HG03135 (cell line): Measurements from ENCODE around the gene MAP1LC3B2.

Experiments
- ATAC-seq: cut with Tn5 transposase; IDR thresholded peaks from one replicate; pipeline ENCODE4 v1.9.1; 2021; ENCODE audit warnings: mild to moderate bottlenecking, moderate library complexity; ENCODE audit not compliant: unreplicated experiment

Gene MAP1LC3B2

DNA sequence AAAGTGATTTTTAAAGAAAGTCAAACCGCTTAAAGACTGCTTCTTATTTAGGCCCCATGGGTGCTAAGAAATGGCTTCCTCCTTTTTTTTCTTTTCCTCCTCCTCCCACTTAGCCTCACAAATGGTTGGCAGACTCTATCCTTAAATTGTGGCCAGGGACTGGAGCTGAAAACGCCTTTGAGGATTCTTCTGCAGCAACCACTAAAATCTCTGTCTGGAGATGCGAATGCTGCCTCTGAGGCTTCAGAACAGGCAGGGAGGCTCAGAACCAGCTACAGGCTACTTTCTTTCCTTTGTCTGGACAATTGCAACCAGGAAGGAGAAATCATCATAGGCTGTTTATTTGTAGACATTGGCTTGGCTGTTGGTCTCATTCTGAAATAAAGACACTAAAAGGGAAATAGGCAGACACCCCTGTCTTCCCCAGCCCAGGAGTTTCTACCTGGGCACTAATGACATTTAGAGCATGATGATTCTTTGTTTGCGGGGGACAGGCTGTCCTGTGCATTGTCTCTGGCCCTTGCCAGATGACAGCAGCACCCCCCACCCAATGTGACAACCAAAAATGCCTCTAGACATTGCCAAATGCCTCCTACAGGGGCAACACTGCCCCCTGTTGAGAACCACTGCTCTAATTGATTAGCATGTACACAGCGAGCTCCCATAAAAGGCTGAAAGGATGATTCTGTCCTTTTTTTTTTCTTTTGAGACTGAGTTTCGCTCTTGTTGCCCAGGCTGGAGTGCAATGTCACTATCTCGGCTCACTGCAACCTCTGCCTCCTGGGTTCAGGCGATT is 50.3 kb downstream of the MAP1LC3B2 start:
- no peak for ATAC-seq

GRCh38 chr12:116610971-116611541 is 51.9 kb downstream of the MAP1LC3B2 start:
- no peak for ATAC-seq

DNA sequence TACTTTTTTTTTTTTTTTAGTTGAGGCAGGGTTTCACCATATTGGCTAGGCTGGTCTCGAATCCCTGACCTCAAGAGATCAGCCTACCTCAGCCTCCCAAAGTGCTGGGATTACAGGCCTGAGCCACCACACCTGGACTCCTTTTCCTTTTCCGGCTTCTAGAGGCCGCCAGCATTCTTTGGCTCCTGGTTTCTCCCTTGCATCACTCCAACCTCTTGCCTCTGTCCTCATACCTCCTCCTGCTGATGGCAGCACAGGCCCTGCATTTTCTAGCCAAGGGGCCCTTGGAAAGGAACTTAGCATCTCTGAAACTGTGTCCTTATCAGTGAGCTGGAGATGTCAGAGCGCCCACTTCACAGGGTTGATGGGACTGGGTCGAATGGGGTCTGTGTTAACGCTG is 53.3 kb downstream of the MAP1LC3B2 start:
- no peak for ATAC-seq

DNA sequence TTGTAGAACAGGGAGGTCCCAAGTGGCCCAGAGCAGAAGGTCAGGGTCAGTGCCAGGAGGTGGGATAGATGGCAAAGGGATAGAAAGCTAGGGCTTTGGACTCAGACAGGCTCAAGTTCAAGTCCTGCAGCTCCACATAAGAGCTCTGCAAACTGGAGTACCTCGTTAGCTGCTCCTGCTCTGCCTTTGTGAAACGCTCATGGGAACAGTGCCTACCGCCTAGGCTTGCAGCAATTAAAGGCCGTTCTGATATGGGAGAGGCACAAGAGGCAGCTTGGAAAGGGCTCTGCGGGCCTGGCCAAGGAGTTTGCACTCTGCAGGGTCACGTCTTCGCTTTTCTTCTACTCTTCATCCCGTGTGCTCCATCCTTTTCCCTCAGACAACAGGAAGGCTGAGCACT is 54.1 kb downstream of the MAP1LC3B2 start:
- no peak for ATAC-seq

DNA sequence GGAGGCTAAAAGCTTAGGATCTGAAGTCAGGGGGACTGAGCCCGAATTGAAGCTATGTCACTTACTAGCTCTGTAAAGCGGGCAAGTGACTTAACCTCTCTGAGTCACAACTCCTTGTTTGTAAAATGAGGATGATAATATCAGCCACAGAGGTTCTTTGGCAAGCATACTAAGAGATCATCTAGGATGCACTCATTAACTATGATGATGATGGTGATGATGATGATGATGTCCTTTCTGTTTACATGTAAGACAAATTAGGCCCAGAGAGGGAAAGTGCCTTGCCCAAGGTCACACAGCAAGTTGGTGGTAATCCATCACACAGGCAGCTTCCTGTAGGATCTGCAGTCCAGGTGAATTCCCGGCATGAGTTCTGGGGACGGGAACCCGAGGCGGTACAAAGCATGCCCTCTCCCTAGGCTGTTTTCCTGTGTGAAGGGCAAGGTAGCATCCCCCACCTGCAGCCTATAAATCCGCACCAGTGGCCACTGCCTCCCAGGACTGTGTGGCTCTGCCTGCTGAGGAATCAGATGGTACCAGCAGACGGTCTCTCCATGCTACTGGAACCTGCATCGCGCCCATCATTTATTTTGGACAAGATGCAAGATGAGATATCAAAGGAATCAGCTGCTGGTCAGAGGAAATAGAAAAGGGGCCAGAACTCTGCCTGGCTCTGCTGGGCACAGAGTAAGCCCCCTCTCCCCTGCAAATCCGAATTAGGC is 55.2 kb downstream of the MAP1LC3B2 start:
- ATAC-seq: no peak

DNA sequence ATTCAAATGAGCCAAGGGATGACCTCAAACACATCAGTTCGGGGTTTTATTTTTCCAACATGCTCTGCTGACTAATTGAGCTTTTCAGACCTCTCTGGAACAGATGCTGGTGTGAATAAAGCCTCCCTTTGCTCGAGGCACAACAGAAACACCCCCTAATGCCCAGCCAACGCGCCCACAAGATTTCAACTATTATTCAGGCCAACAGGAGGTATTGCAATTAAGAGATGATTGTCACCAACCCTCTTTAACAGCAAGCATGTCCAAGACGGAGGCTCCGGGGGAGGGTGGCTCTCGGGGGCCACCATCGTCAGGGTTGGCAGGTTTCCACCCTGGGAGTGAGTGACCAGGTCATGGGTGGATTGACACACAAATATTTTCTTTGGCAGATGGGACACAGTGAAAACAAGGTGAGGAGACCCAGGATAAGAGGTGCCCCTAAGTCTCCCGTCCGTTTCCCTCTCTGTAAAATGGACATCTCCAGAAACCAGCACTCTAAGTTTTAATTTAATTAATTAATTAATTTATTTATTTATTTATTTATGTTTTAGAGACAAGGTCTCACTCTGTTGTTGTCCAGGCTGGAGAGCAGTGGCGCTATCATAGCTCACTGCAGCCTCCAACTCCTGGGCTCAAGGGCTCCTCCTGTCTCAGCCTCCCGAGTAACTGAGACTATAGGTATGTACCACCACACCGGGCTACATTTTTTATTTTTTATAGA is 56.1 kb downstream of the MAP1LC3B2 start:
- ATAC-seq: no peak

DNA sequence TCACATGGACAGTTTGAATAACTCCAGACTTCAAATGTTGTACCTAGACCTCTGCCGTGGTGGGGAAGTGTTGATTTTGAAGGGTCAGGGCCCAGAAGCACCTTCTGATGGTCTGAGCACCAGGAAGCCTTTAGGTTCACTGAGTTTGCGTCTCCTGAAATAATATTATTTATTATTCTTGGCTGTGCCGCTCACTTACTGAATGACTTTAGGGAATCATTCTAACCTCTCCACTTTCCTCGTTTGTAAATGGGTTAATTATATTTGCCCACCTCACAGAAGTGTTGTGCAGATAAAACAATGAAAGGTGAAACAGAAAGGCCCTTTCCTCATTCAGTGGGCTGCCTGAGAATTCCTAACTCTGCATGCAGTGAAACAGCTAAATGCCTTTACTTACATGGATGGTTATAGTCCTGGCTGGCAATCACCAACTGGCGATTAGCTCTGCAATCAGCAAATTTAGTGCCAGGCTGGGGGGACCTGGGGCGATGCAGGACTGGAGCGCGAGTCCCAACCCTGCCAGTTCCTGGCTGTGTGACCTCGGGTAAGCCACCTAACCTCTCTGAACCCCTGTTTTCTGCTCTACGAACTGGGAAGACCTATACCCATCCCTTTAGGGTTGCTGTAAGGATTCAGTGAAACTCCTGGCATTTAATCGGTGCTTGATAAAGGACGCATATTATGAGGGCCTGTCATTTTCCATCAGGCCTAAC is 57.5 kb downstream of the MAP1LC3B2 start:
- ATAC-seq: no peak

GRCh38 chr12:116619246-116619645 is 60.1 kb downstream of the MAP1LC3B2 start:
- no peak for ATAC-seq

DNA sequence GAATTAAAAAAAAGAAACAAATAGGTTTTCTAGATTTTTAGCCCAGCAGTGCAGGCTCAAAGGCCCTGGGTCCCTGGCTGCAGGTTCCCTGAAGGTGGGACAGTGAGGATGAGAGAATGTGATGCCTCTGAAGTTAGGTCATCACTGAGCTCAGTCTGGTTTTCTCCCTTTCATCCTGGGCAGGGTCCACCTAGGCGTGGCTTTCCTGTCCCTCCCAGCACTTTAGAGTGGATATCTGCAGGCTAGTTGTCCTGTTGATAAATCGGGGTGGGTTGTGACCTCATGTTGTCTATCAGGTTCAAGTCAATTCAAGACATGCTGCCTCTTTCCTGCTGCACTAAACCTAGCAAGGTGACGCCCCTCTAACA is 60.9 kb downstream of the MAP1LC3B2 start:
- no peak for ATAC-seq

DNA sequence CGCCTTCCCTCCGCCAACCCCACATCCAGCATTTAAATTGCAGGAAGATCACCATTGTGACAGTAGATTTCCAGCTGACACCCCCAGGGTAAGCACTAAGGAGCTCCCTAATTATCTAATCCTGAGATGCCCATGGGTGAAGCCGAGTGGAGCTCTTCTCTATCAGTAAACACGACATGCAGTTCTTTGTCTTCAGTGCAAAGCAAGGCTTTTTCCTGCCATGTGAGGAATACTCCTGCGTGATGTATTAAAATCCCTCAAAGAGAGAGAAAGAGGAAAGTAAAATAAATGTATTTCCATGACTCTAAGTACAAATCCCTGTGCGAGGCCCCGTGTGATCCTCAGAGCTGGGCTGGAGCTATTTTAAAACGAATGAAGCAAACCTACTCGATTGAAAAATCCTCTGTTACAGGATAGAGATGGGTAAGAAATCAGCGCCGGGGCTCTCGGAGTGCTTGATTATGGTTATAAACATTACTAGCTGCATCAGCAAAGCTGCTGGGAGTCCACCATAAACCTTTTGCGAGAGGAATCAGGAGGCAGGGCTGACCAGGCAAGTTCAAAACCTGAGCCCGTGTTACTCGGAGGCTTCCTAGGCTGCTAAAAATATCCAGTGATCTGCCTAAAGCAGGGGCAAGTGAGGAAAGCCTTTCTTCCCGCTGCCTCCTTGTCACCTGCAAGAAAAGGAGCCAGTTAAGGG is 61.5 kb downstream of the MAP1LC3B2 start:
- ATAC-seq: no peak

DNA sequence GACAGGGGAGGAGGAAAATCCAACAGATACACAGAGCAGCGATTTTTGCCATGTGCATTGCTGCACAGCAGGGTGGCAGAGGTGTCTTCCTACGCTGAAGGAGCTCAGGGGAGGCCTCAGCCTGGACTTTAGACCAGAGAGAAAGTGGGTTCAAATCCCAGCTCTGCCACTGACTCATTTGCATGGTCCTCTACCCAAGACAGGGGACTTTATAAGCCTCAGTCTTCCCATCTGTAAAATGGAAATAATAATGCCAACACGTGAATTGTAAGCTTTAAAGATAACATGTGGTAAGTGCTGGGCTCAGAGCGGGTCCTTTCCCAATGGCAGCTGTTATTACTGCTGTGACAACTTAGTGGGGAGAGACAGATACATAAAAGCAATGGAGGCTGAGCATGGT is 62.0 kb downstream of the MAP1LC3B2 start:
- ATAC-seq: no peak

- no peak for ATAC-seq
Measured at GRCh38 chr12:116624516-116624915, 65.3 kb downstream of the MAP1LC3B2 start.

- no peak for ATAC-seq
Measured at GRCh38 chr12:116626153-116626552, 67.0 kb downstream of the MAP1LC3B2 start.
